Activated CD4-positive, alpha-beta T cell treated with anti-CD3 and anti-CD28 coated beads, Interleukin-2, amount 50 U/mL, for 24 hours (primary cell): Measurements from ENCODE around the gene PRSS36.
A peak's percentile ranks its signal among the peaks of the same experiment; 100 is the strongest.
"Not testable (repeated sequence)": the region's sequence is repeated elsewhere in the genome, so short reads cannot be mapped to it uniquely, and the experiment has no call there.

ENCODE experiments used
- DNase-seq, 2 donors: peaks; one replicate each; pipeline ENCODE4 v3.0.0-alpha.2; 2020; ENCODE audit warnings: low read depth in 1 of 2, low spot score in 1 of 2

The PRSS36 gene

DNA sequence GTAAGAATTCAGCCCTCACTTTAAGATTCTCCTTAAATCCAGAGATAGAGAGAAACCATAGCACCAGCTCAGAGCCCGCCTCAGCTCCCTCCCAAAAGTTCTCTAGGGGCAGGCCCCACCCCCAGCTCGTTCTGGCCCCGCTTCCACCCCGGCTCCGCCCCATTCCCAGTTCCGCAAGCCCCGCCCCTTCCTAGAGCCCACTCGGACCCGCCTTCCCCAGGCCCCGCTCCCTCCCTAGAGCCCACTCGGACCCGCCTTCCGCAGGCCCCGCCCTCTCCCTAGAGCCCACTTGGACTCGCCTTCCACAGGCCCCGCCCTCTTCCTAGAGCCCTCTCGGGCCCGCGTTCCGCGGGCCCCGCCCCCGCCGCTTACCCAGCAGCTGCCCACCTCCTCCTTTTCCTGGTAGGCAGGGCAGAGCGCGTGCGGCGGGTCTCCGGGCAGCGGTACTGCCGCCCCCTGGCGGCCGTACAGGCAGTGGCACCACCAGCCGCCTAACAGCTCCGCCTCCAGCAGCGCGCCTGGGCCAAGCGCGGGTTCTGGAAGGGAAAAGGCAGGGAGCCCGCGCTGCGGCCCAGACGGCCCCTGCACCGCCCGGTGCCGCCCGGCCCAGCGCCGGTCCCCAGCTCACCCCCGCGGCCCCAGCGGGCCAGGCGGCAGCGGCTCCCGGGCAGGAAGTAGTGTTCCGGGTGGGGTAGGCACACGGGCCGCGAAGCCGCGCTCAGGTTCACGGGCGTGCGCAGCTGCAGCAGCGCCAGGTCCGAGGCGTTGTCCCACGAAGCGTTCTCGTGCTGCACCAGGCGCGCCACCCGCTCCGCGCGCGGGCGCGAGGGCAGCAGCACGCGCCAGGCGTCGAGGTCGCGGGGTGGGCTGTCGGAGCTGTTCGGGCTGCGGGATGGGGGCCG is 7.5 kb downstream of the PRSS36 start:
- DNase-seq: peak; percentile 95 to 96

DNA sequence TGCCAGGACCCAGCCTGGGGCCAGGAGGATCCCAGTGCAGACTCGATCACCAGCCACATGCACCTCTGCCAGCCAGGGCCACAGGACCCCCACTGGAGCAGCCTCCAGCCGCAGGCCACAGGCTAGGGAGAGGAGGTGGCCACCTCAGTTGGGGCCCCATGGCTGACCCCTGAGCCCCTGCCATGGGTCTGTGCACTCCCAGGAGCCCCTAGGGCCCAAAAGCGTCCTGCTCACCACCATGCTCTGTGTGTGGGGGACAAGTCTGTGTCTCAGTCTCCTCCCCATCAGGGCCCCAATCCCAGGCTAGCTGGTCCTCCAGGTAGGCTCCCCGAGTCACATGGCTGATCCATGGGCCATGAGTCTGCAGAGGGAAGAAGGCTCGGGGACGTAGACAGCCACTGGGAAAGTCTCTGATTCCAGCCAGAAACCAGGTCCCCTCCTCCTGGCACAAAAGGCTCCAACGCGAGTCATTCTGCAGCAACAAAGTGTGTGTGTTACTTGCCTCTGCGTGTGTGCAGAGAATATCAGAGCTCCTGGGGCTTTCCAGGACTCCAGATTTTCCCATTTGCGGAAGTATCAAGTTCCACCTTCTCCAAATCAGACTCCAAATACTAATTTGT is 8.3 kb downstream of the PRSS36 start:
- no peak for DNase-seq

DNA sequence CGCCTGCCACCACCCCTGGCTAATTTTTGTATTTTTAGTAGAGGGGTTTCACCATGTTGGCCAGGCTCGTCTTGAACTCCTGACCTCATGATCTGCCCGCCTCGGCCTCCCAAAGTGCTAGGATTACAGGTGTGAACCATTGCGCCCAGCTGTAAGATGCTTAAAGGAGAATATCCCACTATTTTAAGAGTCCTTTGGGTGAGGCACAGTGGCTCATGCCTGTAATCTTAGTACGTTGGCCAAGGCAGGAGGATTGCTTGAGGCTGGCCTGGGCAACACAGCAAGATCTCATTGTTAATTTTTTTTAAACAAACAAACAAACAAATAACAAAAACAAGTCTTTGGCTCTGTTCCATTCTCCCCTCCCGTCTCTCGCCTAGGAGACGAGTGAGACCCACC is 8.8 kb downstream of the PRSS36 start:
- DNase-seq: not testable (repeated sequence)

DNA sequence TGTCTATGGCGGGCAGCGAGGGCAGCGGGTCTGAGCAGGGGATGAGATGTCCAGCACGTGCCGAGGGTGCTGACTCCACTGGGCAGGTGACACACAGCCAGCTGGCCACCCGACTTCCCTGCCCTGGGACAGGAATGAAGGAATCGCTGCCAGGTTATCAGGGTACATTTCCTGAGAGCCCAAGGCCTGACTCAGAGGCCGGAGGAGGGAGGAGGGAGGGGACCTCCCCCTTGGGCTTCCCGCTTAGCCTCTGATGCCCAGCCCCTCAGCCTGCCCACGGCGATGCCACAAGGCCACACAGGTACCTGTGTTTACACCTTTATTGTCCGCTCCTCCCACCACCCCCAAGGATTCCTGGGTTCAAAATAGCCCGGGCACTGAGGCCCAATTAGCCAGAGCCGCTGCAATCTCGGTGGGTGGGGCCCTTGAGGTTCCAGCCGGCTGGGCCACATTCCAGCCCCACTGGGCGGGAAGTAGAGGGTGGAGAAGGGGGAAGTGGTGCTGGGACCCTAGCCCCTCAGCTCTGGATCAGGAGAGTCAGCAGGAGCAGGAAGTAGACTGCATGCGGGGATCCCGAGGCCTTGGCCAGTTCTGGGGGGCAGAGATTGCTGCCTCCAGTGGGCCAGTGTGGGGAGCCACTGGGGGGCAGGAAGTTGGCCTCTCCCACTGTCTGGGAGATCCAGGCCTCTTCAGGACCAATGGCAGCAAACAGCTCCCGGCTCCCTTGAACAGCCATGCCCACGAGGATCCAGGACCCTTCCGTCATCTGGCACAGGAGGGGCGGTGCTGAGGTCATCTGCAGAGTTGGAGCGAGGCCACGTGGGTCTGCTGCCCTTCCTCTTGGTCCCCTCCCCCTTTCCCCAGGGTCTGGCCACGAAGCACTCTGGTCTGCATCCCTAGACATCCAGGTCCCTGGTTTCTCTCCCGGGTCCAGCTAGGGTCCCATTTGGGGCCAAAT is 11.0 kb downstream of the PRSS36 start:
- no peak for DNase-seq

DNA sequence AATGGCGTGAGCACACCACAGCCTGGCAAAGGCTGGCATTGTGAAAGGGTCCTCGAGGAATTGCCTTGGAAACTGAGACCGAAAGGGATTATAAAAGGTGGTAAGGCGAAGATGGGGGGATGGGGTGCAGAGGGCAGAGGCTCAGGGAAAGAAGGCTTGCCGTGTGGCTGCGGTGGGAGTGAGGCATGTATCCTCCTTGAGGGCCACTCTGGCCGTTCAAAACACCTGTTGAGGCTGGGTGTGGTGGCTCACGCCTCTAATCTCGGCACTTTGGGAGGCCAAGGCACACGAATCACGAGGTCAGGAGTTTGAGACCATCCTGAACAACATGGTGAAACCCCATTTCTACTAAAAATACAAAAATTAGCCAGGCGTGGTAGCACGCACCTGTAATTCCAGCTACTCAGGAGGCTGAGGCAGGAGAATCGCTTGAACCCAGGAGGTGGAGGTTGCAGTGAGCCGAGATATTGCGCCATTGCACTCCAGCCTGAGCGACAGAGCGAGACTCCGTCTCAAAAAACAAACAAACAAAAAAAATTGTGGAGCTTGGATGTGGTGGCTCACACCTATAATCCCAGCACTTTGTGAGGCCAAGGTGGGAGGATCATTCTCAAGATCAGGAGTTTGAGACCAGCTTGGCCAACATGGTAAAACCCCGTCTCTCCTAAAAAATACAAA is 12.9 kb downstream of the PRSS36 start:
- DNase-seq: not testable (repeated sequence)

DNA sequence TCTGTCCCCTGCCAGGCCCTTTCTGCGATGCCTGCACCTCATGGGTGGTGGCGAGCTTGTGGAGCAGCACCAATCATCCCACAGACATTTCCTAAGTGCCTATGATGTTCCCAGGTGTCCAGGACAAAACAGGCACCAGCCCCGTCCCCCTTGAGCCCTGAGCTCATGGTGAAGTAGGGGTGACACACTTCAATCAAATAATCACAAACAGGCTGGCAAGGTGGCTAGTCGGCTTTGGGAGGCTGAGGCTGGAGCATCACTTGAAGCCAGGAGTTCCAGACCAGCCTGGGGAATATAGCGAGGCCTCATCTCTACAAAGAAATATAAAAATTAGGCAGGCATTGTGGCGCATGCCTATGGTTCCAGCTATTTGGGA is 13.6 kb downstream of the PRSS36 start:
- DNase-seq: no peak

DNA sequence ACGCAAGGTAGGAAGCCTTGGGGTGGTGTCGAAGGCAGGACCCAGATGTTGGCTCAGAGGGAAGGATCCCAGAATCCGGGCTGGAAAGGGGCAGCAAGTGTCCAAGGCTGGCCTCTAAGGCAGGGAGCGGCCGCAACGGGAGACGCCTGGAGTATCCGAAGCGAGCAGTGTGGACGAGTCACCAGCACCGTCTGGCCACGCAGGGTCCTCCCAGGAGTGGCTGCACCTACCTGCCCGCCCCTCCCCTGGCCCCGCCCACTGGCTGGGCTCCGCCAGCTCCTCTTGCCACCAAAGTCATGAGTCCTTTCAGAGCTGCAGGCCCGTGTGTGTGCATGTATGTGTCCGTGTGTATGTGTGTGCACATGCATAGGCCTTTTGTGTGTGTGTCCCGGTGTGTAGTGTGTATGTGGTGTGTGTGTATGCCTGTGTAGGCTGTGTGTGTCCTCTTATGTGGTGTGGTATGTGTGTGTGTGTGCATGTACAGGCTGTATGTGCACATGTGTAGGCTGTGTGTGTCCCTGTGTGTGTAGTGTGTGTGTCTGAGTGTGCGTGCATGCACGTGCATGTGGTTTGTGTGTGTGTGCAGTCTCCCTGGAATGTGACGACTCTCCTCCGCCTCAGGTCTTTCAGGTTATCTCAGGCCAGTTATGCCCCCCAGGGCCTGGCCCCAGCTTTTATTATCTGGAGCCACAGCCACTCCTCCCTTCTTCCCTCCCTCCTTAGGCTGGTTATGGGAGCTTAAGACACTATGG is 14.2 kb downstream of the PRSS36 start, which contains the start of gene PRSS8:
TSS of gene PRSS8 (minus strand) at position 193 of the 752 bp plus-strand sequence. CDS start 229 bp downstream, outside the sequence.
- no peak for DNase-seq

DNA sequence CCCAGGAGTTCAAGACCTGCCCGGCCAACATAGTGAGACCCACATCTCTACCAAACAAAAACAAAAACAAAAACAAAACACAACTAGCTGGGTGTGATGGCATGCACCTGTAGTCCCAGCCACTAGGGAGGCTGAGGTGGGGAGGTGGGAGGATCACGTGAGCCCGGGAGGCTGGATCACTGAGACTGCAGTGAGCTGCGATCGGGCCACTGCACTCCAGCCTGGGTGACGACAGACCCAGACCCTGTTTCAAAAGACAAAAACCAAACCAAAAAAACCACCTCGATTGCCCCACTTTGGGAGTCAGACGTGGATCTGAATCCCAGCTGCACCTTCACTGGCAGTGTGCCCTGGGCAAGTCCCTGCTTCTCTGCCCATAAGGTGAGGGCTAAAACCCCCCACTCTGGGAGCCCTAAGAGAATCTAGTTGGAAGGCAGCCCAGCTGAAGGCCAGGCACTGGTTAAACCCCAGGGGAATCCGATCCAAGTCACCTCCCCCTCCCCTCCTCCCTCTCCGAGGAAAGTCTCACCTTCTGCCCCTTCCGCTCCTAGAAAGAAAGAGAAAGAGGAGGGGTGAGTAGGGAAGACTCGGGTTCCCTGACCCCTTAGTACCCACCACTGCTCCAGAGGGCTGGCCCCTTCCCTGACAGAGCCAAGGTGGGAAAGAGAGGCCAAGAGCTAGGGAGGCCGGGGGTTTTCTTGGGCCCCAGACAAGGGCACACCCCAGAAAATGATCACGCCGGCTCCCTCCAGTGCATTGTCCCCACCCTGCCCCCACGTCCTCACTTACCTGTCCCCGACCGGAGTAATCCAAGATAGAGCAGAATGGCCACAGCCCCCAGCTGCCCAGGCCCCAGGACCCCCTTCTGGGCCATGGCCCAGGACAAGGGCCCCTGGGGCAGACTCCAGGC is 15.0 kb downstream of the PRSS36 start:
- no peak for DNase-seq

DNA sequence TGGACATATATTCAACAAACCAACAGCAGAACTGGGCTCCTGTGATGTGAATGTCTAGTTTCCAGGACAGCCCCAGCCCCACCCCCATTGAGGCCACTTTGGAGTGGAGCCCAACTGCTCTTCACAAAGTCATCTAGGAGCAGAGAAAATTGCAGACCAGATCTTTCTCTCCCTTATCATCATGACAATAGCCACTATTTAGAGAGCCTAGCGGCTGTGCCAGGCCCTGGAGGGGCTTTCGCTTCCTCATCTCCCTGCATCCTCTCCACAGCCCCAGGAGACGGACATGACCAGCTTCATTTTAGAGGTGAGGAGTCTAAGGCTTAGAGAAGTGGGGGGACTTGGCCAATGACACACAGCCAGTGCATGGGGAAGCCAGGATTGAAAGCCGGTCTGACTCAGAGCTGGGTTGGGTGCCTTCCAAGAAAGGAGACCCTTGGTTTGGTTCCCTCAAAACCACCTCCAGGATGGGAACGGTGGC is 15.7 kb downstream of the PRSS36 start:
- DNase-seq: no peak

DNA sequence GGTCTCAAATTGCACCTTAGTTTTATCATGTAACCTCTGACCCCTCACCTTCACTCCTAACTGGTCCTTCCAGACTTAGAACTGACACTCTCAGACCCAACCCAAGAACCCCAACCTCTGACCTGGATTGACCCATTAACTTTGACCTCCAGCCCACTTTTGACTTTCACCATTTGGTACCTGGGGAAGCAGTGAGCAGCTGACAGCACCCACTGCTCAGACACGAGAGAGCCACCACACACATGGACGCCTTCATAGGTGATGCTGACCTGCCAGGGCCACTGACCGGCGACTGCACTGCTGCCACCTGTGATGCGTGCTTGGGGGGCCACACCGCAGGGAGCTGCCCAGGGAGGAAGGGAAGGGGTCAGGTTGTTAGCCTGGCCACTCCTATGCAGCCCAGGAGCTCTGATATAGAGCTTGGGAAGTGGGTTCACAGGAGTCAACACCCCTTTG is 16.8 kb downstream of the PRSS36 start:
- DNase-seq: no peak

DNA sequence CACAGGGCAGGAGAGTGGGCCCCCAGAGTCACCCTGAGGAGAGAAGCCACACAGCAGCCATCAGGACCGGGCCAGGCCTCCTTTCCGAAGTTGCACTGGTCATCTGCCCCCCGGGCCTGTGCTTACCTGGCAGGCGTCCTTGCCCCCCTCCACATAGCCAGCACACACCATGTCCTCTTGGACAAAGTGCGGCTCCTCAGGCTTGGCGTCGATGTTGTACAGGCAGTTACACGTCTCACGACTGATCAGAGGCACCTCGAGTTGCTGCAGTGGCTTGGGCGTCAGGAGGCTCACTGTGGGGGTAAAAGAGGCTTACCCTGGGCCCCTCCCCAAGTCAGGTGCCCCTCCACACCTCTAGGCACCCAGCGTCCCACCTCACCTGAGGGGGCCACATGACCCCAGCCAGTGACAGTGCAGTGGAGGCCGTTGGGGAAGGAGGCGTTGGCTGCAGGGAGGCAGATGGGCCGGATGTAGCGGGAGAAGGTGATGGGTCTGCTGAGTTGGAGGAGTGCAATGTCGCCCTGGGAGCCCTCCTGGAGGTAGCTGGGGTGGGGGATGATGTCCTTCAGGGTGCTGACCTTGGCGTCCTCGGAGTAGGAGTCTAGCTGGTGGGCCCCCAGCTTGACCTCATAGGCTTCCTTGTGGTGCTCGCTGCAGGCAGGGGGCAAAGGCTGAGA is 17.4 kb downstream of the PRSS36 start:
- no peak for DNase-seq

DNA sequence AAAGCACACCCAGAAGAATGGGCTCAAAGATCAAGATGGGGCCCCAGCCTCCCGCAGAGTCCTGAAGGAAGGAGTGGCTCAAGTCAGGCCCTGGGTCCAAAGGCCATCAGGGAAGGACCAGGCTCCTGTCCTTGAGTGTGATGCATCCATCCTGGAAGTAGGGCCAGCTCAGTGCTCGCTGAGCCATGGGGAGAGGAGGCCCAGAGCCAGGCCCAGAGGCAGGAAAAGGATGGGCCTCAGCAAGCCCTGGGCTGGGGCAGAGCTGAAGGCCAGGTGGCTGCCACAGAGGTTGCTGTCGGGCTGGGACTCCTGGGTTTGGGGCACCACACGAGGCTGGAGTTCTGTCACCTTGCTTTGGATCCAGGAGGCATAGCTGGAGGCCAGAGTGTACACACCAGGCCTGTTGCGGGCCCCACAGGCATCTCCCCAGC is 18.0 kb downstream of the PRSS36 start:
- no peak for DNase-seq

DNA sequence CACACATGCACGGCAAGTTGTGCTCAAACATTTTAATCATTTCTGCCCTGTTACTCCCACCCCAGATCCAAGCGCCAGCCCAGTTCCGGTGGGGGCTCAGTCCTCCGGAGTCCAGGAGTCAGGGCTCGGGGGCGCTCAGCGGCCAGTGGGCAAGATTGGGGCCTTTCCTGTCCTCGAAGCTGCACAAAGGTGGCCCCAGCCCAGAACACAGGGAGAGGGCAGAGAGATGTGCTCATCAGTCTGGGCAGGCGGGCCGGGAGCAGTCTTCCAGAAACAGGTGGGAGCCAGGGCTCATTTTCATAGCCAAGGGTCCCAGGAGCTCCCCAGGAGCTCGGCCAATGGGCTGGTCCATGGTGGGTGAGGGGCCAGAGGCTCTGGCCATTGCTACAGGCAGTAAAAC is 18.4 kb downstream of the PRSS36 start:
- DNase-seq: no peak

DNA sequence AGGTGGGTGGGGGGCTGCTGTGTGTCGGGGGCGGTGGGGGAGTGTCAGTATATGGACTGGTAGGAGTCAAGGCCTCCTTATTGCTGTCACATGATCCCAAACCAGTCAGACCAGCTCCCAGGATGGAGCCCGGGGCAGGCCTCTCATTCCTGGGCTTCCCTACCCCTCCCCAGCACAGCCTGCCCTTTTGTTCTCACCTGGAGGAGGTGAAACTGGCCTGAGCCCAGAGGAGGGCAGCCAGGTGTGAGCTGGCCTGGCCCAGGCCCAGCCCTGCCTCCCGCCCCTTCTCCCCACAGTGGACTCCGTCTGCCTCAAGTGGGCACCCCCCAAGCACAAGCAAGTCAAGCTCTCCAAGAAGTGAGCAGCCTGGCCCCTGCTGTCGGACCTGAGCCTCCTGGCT is 19.0 kb downstream of the PRSS36 start:
- DNase-seq: no peak

DNA sequence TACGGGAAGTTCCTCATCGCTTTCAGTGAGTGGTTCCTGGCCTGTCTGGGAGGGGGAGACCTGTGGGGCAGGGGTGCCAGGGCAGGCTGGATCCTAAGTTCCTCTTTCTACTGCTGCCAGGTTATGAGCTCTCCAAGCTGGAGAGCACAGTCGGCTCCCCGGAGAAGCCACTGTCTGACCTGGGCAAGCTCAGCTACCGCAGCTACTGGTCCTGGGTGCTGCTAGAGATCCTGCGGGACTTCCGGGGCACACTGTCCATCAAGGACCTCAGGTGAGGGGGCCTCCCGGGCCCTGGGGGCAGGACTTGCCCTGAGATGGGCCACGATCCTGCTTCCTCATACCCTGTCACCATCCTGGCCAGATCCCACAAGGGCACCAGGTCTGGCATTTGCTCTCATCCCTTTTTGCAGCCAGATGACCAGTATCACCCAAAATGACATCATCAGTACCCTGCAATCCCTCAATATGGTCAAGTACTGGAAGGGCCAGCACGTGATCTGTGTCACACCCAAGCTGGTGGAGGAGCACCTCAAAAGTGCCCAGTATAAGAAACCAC is 19.5 kb downstream of the PRSS36 start:
- no peak for DNase-seq

DNA sequence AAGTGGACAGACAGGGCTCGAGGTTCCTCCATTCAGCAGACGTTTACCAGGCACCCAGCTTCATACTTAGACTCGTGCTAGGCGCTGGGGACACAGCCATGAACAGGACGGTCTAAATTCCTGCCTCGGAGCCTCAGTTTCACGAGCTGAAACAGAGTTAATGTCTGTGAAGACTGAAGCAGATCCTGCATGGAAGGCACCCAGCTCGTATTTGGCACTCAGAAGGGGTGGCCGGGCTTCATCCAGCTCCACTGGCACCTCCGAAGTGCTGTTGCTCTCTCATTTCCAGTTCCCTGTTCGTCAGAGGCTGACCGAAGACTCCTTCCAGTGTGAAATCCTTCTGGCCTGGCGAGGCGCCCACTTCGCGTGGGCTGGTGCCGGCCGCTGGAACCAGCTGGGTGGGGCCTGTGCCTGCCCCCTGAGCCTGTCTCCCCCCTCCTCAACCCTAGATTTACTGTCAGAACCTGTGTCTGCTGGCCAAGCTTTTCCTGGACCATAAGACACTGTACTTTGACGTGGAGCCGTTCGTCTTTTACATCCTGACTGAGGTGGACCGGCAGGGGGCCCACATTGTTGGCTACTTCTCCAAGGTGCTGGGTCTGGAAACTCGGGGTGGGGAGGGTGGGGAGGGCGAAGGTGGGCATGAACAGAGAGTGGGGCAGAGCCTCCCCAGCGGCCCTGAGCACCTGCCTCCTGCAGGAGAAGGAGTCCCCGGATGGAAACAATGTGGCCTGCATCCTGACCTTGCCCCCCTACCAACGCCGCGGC is 20.1 kb downstream of the PRSS36 start:
- no peak for DNase-seq
